ENCODE results near the gene ALPP.

GRCh38 chr2:232336981-232337720, 41.4 kb upstream of the ALPP start:
- TF ChIP-seq, protein P1, sequence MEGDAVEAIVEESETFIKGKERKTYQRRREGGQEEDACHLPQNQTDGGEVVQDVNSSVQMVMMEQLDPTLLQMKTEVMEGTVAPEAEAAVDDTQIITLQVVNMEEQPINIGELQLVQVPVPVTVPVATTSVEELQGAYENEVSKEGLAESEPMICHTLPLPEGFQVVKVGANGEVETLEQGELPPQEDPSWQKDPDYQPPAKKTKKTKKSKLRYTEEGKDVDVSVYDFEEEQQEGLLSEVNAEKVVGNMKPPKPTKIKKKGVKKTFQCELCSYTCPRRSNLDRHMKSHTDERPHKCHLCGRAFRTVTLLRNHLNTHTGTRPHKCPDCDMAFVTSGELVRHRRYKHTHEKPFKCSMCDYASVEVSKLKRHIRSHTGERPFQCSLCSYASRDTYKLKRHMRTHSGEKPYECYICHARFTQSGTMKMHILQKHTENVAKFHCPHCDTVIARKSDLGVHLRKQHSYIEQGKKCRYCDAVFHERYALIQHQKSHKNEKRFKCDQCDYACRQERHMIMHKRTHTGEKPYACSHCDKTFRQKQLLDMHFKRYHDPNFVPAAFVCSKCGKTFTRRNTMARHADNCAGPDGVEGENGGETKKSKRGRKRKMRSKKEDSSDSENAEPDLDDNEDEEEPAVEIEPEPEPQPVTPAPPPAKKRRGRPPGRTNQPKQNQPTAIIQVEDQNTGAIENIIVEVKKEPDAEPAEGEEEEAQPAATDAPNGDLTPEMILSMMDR (IDR thresholded peaks at IDR 0.05; ENCODE audit: extremely low read depth in 1 of 2, insufficient read depth in 1 of 2, low read depth in 1 of 2, low read length in 2 of 2): no peak
- no peak for TF ChIP-seq MYC (IDR thresholded peaks at IDR 0.05; ENCODE audit: low read depth, low read length)
